ENCODE results near the gene STAT2.

Gene STAT2

DNA sequence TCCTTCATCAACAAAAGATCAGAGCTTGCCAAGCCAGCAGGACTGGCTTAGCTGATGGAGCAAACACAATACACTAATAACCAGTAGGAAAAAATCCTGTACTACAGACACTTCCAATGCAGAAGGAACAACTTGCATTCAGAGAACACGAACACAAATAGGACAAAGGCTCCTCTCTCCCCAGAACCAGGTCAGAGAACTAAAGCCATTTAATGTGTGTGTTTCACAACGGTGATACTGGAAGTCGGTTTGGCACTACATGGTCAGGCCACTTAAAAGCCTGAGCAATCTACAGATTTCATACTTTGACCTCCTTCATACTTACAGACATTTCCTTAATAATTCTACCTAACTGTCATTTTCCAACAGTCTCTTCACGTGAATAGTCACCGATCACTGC, 66.1 kb downstream of the STAT2 start:
- no peak for DNase-seq (ENCODE audit: low read depth, low spot score)

Measured in astrocyte of the hippocampus (primary cell).